GM21526 (cell line): ENCODE data around the gene AK3.

Experiments
- ATAC-seq: cut with Tn5 transposase; IDR thresholded peaks from one replicate; pipeline ENCODE4 v1.9.1; 2021; ENCODE audit warnings: moderate library complexity; ENCODE audit not compliant: unreplicated experiment, low FRiP score

AK3 gene

DNA sequence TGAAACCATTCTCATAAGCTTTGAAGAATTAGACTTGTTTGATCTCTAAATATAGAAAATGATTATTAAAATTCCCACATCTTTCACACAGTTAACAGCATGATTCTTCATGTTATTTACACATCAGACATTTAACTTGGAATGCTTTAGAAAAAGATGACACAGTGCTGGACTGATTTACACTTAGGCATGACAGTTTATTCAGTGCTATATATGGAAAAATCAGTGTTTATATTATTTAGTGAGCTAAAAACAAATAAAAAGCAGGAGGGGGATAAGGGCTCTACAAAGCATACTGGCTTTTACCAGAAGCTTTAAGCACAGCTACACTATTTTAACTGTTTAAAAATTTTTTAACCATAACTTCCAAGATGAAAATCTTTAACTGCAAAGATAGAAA lies 31.6 kb downstream of the AK3 start:
- no peak for ATAC-seq

DNA sequence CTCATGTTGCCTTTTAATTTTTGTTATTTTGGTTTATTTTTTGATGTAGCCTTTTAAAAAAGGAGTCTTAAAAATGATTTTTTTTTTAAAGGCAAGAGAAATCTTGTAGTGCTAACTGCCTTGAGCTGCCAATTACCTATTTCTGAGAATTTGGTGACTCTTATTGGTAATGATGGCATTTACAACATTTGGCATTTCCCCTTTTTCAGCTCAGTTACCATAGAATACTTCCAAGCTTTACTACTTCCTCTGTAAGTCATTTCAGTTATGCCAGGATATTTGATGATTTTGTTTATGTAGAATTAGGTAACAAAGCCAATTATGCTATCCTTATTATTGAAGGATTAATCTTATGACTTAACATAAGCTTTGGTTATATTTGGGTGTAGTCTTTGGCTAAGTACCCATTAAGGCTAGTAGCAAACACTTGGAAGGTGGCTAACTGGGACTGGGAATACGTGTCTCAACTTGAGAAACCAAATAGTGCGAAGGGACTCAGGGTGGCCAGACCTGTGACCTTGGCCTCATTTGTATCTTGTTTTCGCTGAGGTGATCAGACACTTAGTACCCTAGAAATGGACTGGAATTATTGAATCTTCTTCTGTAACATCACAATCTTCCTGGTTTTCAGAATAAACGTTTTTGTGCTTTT lies 33.9 kb downstream of the AK3 start:
- ATAC-seq, result no peak

DNA sequence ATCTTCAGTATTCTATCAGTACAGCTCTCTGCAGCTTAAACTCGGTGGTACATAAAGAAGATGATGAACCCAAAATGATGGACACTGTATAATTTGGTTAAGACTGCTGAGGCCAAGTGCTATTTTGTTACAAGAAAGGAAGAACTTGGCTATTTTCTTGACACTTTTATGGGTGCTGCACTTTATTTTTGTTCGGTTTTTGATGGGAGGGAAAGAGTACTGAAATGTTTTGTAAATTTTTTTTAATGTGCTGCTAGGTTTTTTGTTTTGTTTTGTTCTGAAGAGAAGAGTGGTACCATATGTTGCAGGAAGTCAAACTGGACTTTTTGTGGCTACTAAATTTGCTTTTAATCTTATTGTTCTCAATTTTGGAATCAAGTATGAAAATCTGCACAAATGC lies 35.0 kb downstream of the AK3 start:
- no peak for ATAC-seq

DNA sequence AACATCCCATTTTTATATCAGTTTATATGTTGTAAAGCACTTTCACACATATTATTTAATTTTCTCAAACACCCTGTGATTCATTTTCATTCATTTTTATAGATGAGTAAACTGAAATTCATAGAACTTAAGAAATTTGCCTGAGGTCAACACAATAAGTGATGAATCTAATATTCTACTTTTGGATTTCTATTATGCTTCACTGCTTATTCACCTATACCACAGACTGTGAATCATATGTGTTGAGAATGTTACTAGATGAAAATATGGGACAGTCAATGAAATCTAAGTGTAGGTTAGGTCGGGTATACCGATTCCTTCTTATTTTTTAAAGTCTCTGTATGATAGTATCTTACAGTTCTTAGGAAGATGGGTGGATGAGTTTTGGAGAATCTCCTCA lies 36.9 kb downstream of the AK3 start:
- no peak for ATAC-seq

- ATAC-seq, result no peak
Measured at GRCh38 chr9:4701526-4701925, 39.5 kb downstream of the AK3 start.

DNA sequence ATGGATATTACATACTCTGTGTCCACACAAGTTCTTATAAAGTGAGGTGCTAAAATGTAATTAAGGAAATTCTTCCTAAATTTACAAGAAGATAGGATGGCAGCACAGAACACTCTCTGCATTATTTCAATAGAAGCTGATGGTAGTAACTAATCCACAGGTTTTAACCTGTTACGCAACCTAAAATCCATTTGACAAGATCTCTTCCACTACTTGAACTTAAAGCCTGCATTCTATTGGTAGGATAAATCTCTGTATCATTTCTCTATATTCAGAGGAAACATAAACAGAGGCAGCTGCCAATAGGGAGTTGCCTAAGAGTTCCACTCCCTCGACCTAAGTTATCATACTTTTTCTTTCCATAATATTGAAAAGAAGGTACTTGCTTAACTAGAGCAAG lies 40.1 kb downstream of the AK3 start:
- no peak for ATAC-seq

- no peak for ATAC-seq
Measured at GRCh38 chr9:4700091-4700490, 40.9 kb downstream of the AK3 start.

GRCh38 chr9:4691795-4692194 lies 49.2 kb downstream of the AK3 start:
- no peak for ATAC-seq

DNA sequence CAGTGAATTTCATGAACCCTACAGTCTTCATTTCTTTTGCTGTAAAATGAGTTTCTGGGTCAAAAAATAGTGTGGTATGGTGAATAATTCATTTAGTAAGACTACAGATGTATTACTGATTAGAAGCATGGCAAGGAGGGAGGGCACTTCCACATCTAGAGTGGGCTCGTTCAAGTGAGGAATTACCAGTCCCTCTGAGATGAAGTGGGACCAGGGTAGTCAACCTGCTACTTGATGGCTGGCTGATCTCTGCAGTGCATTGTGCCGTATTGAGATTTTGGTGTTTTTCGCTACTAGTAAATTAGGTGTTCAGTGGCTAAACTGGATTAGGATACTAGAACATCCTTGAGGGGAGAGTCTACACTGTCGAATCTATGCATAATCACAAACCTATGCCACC lies 50.9 kb downstream of the AK3 start:
- ATAC-seq, result peak; percentile 32

DNA sequence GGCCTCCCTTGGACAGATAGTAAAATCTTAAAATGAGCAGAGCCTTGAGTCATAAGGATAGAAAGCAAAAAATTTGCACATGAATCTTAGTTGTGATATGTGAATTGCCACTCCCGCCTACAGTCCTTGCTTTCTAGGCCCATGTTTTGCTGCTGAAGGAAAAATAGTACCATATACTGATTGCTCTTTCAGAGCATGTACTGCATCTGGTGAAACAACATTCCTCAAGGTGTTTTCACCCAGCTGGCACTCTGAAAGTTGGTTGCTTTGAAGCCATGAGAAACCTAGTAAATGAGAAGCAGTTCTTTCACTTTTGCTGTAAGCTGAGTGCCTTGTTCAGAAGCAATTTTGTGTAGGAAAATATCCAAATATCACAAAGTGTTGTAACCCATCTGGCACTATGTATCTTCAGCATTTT lies 51.3 kb downstream of the AK3 start:
- ATAC-seq, result peak; percentile 70

DNA sequence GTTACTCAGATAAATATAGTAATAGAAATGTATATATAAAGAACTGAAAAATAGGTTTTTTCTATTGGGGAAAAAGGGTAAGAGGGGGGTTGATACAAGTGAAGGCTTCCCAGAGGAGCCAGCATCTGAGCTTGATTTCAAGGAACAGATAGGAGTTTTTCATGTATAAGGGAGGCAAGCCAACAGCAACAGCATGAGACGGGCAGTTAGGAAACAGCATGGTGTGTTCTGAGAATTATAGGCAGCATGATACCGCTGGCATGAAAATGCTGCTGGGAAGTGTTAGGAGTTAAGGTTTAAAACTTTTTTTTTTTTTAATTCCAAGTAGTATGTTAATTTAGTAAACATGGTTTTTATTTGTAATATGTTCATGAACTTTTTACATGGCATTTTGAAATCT lies 52.0 kb downstream of the AK3 start:
- no peak for ATAC-seq

- ATAC-seq, result no peak
Measured at GRCh38 chr9:4686584-4686983, 54.4 kb downstream of the AK3 start.

GRCh38 chr9:4686112-4686511 lies 54.9 kb downstream of the AK3 start:
- ATAC-seq, result no peak

DNA sequence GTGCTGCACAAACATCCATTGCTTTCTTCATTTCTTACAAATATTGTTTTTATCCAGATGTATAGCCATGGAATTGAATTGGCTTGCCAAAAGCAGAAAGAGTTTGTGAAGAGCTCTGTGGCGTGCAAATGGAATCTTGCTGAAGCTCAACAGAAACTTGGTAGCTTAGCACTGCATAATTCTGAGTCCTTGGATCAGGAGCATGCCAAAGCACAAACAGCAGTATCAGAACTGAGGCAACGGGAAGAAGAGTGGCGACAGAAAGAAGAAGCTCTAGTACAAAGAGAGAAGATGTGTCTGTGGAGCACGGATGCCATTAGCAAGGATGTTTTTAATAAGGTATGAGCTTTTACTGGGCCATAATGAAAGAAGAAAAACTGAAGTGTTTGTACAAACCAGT lies 56.2 kb downstream of the AK3 start:
- ATAC-seq, result no peak

DNA sequence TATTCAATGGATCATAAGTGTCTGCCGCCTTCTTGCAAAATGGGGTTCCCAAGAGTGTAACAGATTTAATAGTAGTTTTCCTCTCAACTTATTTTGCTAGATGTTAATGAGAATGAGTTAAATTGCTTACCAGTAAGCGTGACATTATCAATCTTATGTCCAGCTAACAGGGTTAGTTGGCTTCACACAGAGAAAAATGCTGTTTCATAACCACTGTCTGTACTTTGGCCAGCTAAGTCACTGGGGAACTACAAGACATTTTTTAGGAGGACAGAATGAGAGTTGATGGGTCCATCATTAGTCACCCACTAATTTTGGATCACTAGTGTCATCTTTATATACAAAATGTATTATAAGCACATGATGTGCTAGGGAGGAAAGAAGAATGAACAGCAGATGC lies 60.3 kb downstream of the AK3 start:
- no peak for ATAC-seq

DNA sequence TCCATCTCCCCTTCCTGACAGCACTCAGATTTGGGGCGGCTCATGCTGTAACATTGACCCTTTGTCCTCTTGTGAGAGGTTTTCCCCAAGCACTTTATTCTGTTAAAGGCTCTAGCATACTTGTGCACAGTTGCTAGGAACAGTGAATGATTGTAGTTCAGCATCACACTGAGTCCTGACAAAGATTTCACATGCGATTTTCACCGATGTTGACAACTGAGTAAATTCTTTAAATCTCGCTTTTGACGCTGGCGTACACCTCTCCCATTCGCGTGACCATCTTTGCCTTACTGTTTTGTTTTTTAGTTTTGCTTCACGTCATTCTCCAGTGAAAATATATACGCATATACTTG lies 60.9 kb downstream of the AK3 start:
- ATAC-seq, result peak; percentile 12

DNA sequence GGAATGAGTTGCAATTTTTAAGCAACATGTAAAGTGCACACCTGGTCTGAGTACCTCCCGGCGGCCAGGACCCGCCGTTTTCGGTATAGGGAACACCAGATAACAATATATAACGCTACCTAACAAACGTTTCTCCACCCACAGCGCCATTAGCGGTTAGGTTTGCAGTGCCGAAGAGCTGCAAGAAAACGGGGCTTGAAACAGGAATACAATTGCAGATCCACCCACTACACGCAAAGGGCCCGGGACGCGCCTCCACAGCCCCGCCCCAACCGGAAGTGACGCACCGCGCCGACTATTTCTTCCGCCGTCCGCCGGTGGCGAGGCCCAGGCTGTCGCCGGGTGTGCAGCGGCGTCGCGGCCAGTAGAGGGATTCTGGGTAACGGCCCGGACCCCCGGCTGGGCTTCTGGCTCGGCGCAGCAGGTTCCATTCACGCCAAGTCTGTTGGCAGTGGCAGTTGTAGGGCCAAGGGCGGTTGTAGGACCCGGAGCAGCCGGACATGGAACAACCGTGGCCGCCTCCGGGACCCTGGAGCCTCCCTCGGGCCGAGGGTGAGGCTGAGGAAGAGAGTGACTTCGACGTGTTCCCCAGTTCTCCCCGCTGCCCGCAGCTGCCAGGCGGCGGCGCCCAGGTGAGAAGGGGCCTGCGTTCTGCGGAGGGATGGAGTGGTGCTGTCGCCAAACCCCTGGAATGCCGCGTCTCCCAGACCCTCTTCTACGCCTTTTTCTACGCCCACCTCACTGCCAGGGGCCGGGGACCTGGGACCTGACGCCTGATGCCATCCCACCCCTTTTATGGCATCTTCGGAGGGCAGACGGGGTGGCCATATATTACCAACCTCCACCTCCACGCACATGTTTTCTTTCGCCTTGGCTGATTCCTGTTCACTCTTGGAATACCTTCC lies 61.5 kb downstream of the AK3 start, which contains the start of gene CDC37L1:
Gene CDC37L1, plus strand, starts transcription at position 302 of the 905 bp plus-strand sequence. Its CDS starts 199 bp downstream, at position 501.
- ATAC-seq, result peak; percentile 93

- ATAC-seq, result peak; percentile 21
Measured at GRCh38 chr9:4678679-4679267, 62.2 kb downstream of the AK3 start.

DNA sequence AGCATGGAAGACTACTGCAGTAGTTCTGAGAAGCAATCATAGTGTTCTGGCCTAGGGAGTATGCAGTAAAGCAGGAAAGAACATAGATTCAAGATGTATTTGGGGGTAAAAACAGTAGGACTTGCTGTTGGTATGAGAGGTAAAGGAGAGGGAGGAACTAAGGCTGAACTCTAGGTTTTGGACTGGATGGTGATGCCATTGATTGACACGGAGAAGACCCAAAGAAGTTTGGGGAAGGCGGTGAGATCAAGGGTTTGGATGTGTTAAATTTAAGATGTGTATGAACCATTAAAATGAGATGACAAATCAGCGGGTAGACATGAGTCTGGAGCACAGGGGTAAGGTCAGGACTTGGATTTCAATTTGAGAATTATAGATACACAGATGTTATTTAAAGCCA lies 63.6 kb downstream of the AK3 start:
- no peak for ATAC-seq

DNA sequence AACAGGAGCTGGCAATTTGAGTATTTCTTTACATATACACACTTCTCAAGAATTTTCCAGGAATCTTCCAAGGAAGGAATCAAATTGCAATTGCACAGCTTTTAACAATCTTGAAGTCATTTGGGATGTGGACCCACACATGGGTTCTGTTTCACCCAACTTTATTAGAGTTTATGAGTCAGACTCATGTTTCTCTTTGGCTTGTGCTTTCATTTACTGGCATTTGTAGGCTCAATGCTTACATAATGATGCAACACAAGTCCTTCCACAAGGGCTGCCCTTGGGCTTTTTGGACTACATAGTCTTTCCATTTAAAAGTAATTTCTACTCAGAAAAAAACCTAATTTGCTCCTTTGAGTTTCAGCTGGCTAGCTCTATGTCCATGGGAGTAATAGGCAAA lies 66.2 kb downstream of the AK3 start:
- no peak for ATAC-seq

- no peak for ATAC-seq
Measured at GRCh38 chr9:4671737-4672136, 69.3 kb downstream of the AK3 start.

- no peak for ATAC-seq
Measured at GRCh38 chr9:4670591-4670990, 70.4 kb downstream of the AK3 start.
